ENCODE data around the gene RANBP9.
A peak's percentile ranks its signal among the peaks of the same experiment; 100 is the strongest.

Gene RANBP9

DNA sequence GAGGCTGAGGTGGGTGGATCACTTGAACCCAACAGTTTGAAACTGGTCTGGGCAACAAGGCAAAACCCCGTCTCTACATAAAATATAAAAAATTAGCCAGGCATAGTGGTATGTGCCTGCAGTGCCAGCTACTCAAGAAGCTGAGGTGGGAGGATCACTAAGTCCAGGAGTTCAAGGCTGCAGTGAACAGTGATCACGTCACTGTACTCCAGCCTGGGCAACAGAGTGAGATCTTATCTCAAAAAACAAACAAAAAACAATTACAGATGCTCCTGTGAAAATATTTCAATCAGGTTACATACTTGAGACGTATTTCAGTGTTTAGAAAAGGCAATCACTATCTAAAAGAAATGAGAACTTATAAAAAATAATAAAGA, 33.8 kb downstream of the RANBP9 start:
- ATAC-seq, result no peak

- ATAC-seq, result no peak
These were observed 35.0 kb downstream of the RANBP9 start for GRCh38 chr6:13676551-13677156.

DNA sequence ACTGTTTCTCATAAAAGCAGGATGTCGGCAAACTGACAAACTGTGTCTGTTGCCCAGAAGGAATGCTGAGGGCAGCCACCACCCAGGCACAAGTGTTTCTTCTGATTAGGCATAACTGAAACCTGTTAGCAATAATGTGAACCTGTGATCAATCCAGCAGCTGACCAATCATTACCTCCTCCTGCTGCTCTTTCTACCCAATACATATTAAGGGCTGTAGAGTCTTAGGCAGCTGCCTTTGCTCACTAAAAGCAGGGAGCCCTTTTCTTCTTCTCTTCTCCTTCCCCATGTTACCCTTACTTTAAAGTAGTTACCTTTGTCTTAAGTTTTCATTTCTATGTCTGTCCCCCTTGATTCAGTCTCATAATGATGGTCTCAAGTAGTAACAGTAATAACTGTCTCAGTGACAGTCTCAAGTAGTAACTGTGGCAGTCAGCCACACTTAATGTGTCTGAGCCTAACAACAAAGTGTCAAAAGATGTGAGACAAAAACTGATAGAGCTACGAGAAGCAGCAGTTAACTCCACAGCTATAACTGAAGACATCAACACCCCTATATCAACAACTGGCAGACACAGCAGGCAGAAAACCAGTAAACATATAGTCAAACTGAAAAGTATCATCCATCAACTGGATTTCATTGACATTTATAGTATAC, 37.0 kb downstream of the RANBP9 start:
- peak; percentile 60 to 67 for ATAC-seq

GRCh38 chr6:13673825-13674444, 37.7 kb downstream of the RANBP9 start:
- ATAC-seq, result no peak

GRCh38 chr6:13673368-13673767, 38.3 kb downstream of the RANBP9 start:
- no peak for ATAC-seq

DNA sequence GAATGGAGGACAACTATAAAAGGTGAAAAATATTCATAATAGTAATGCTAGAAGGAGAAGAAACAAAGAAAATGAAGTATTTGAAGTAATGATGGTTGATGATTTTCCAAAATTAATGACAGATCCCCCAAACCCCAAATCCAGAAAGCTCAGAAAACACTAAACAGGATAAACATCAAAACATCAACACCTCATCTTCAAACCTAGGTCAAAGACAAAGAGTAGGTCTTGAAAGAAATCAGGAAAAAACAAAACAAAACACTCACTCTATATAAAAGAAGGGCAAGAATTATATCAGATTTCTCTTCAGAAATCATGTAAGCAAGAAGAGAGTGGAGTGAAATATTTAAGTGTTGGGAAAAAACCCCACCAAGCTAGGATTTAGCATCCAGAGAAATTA, 38.7 kb downstream of the RANBP9 start:
- ATAC-seq, result no peak

- no peak for ATAC-seq
These were observed 40.0 kb downstream of the RANBP9 start for GRCh38 chr6:13671548-13672127.

DNA sequence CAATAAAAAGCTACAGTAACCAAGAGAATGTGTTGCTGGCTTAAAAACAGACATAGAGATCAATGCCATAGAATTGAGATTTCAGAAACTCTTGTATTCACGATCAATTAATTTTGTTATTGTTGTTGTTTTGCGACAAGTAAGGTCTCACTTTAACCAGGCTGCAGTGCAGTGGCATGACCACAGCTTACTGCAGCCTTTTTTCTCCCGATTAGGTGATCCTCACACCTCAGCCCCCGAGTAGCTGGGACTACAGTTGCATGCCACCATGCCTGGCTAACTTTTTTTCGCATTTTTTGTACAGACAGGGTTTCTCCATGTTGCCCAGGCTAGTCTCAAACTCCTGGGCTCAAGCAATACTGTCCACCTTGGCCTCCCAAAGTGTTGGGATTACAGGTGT, 42.2 kb downstream of the RANBP9 start:
- ATAC-seq, result no peak

DNA sequence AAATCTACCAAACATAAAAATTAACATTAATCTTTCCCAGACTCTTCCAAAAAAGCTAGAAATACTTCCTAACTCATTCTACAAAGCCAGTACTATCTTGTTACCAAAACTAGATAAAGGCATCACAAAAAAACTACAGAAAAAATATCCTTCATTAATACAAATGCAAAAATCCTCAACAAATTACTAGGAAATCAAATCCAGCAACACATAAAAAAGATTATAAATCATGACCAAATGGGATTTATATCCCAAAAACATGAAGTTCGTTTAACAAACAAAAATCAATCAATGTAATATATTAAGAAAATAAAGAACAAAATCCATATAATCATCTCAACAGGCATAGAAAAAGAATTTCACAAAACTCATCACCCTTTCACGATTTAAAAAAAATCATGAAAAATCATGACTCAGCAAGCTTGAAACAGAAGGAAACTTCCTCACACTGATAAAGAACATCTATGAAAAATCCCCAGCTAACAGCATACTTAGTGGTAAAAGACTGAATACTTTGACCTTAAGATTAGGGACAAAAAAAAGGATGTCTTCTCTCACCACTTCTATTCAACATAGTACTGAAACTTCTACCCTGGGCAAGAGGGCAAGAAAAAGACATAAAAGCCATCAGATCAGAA, 43.2 kb downstream of the RANBP9 start:
- ATAC-seq, result peak; percentile 62 to 74

- ATAC-seq, result no peak
These were observed 44.0 kb downstream of the RANBP9 start for GRCh38 chr6:13667655-13668054.

DNA sequence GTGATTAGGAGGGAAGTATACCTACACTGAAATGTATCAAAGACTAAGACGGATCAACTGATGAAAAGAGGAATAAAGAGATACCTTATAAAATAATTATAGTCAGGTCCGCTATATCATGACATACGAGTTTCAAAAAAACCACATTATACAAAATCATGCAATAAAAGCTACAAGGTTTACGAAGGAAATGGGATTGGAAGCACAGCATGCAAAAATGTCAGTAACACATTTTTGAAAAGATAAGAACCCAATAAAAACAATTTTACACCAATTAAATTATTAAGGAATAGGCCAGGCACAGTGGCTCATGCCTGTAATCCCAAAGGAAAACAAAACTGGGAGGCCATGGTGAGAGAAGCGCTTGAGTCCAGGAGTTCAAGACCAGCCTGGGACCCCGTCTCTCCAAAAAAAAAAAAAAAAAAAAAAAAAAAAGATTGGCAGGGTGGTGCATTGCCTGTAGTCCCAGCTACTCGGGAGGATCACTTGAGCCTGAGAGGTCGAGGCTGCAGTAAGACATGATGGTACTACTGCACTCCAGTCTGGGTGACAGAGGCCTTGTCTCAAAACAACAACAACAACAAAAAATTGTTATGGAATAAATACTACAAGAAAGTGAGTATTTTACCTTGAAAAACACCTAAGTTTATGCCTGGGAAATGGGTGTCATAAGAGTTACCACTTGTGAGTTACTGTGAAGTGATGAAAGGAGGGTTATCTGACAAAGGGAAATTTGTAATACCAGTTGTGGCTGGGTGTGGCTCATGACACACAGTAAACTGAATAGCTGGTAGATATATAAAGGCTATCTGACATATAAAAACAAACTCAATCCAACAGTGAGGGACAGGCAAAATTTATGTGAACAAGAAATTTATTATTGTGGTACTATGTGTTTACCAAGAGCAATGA, 45.2 kb downstream of the RANBP9 start:
- ATAC-seq, result peak; percentile 87 to 89

GRCh38 chr6:13664703-13665352, 46.8 kb downstream of the RANBP9 start:
- ATAC-seq, result no peak

GRCh38 chr6:13663986-13664385, 47.6 kb downstream of the RANBP9 start:
- ATAC-seq, result no peak

GRCh38 chr6:13662651-13663334, 48.8 kb downstream of the RANBP9 start:
- ATAC-seq, result no peak

DNA sequence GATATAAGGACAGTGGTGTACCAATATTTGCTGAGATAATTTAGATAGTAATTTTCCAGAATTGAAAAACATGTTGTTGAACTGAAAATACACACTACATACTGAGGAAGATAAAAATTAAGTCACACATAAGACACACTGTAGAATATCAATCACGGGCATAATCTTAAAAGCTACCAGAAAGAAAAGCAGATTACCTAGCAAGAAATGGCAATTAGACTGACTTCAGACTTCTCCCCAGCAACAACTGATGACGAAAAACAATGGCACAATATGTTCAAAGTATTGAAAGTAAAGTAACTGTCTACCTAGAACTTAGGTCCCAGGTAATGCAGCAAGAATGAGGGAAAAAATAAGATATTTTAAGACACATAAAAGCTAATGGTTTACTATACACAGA, 50.0 kb downstream of the RANBP9 start:
- ATAC-seq, result no peak

GRCh38 chr6:13660893-13661292, 50.7 kb downstream of the RANBP9 start:
- no peak for ATAC-seq

DNA sequence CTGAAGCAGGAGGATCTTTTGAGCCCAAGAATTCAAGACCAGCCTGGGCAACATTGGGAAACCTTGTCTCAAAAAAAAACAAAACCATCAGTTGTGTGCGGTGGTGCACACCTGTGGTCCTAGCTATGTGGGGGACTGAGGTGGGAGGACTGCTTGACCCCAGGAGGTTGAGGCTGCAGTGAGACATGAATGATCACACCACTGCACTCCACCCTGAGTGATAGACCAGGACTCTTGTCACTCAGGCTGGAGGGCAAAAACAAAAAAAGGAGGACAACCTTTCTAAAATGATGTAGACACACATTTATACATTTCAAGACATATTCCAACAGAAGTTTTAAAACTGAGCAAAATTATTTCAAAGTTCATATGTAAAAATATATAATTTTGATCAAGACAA, 51.4 kb downstream of the RANBP9 start:
- ATAC-seq, result no peak

- no peak for ATAC-seq
These were observed 55.9 kb downstream of the RANBP9 start for GRCh38 chr6:13655700-13656099.

- no peak for ATAC-seq
These were observed 57.1 kb downstream of the RANBP9 start for GRCh38 chr6:13654496-13654895.

GRCh38 chr6:13653296-13653695, 58.3 kb downstream of the RANBP9 start:
- ATAC-seq, result peak; percentile 50 to 65

- peak; percentile 81 to 83 for ATAC-seq
These were observed 62.2 kb downstream of the RANBP9 start for GRCh38 chr6:13649393-13649792.
